Measurements from ENCODE around the gene FBXL7. TPM values are rescaled to one million over a fixed set of nuclear protein-coding genes. Genes with fewer than 3 reads are reported as not detected.

The FBXL7 gene
- 30.4 TPM for total RNA-seq

DNA sequence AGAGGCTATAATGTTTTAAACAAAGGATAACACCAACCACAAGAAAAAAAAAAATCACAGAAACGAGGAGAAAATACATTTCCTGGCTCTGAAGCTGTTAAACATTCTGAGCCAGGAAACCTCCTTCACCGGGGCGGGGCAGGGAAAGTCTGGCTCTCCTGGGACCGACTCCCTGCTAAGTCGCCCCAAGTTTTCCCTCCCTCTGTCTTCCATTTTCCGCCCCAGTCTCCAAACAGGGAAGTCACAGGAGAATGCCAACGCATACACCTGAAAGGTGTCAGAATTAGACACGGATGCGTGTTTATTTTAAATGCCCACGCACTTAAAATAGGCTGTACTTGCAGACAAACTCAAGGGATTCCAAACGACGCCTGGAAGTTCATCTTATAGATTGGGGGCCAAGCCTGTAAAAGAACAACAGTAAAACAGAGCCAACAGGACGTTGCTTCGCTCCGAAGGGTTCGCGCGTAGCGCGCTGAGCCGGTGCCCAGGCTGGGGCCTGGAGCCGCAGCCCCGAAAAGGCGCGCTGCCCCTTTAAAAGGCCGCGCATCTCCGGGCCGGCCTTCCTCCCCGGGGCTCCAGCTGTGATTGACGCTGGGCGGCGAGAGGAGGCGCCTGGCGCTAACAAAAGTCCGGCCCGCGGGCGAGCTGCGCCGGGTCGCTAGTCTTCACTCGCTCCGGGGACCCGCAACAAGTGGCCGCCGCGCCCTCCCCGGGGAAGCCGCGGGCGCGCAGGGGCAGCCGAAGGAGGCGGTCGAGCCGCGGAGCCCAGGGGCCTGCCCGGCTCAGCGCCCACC lies at the start of gene FBXL7:
FBXL7 (plus strand) TSS at position 653 of the 797 bp plus-strand sequence.
- peak in 1 of 2 donors; percentile 85 for DNase-seq (ENCODE audit: low spot score in 2 of 2)
- intact Hi-C loops (cut with DNase I): loop anchor here (2.0 to 10.0 kb wide), 5 partner anchors 119 to 835 kb away; partner anchors contain the start of gene OTULIN
- Histone ChIP-seq H3K4me1 (peaks cover 3 to 18% of the 10 kb centered on the region in 2 donors), H3K36me3 (no peaks in the 10 kb centered on the region), H3K9me3 (no peaks in the 10 kb centered on the region), H3K27ac (peak within 1 kb of the TSS; percentile 85 to 94), H3K4me3 (peak within 1 kb of the TSS; percentile 77 to 90), H3K27me3 (no peaks in the 10 kb centered on the region)
- peak in 1 of 3 experiments; percentile 35 for TF ChIP-seq CTCF (IDR thresholded peaks at IDR 0.05)

- Histone ChIP-seq H3K4me3 (no peak overlapping the region), H3K9me3 (no peaks in the 10 kb centered on the region), H3K4me1 (no peaks in the 10 kb centered on the region), H3K27me3 (no peaks in the 10 kb centered on the region), H3K27ac (no peak overlapping the region), H3K36me3 (no peaks in the 10 kb centered on the region)
- intact Hi-C loops (cut with DNase I): no loop called here
- DNase-seq (ENCODE audit: low spot score in 2 of 2): no peak
- no peak for TF ChIP-seq CTCF (IDR thresholded peaks at IDR 0.05)
Observed at GRCh38 chr5:15450473-15450872, 49.5 kb upstream of the FBXL7 start.

- intact Hi-C loops (cut with DNase I): no loop called here
- no peak for DNase-seq (ENCODE audit: low spot score in 2 of 2)
- Histone ChIP-seq H3K9me3 (no peaks in the 10 kb centered on the region), H3K36me3 (no peaks in the 10 kb centered on the region), H3K4me1 (no peaks in the 10 kb centered on the region), H3K4me3 (no peak overlapping the region), H3K27ac (no peak overlapping the region), H3K27me3 (no peaks in the 10 kb centered on the region)
- no peak for TF ChIP-seq CTCF (IDR thresholded peaks at IDR 0.05)
Observed at GRCh38 chr5:15450949-15451348, 49.0 kb upstream of the FBXL7 start.

DNA sequence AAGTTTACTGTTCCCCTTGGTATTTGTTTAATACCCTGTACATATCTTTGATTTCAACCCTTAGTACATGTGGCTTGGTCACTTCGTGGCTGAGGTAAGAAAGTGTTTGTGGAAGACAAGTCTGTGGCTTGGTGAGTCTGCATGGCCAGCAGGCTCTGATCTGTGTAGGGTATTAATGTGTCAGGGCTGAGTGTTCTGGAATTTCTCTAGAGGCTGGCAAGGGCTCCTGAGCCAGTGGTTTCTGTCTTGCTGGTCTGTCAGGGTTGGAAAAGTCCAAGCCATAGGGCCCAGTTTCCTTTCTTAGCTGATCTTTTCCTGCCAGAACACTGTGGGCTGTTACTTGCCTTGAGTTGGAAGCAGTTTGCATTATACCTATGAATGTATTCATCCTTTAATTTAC lies 48.0 kb upstream of the FBXL7 start:
- DNase-seq (ENCODE audit: low spot score in 2 of 2): no peak
- H3K27me3 ChIP-seq: no peaks in the 10 kb centered on the region
- no peaks in the 10 kb centered on the region for H3K9me3 ChIP-seq
- intact Hi-C loops (cut with DNase I): no loop called here
- no peak for TF ChIP-seq CTCF (IDR thresholded peaks at IDR 0.05)
- H3K4me1 ChIP-seq: no peaks in the 10 kb centered on the region
- no peak overlapping the region for H3K27ac ChIP-seq
- H3K4me3 ChIP-seq: no peak overlapping the region
- H3K36me3 ChIP-seq: no peaks in the 10 kb centered on the region

DNA sequence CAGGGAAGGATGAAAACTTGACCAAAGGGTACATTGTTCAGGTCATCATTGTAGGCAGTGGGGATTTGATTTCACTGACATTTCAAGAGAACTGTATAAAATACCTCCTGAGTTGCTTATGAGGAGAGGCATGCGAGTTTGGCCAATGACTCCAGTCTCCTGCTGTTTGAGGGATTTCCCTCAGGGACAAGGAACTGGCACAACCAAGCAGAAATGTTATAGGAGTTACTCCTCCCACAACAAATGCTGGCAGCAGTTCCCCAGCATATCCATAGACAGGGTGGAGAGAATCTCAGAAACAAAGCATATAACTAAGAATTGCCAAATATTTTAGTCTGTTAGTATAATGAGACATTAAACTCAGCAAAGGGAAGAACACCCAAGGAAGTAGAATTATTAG lies 47.2 kb upstream of the FBXL7 start:
- Histone ChIP-seq H3K36me3 (no peaks in the 10 kb centered on the region), H3K4me3 (no peak overlapping the region), H3K27ac (no peak overlapping the region), H3K4me1 (no peaks in the 10 kb centered on the region), H3K27me3 (no peaks in the 10 kb centered on the region), H3K9me3 (no peaks in the 10 kb centered on the region)
- DNase-seq (ENCODE audit: low spot score in 2 of 2): no peak
- no peak for TF ChIP-seq CTCF (IDR thresholded peaks at IDR 0.05)
- intact Hi-C loops (cut with DNase I): no loop called here

Data from ascending aorta (tissue), 2 donors.